ENCODE data around the gene TMED10.

The TMED10 gene

GRCh38 chr14:75176142-75176820 is at the start of gene TMED10:
TSS of gene TMED10 (minus strand) at chr14:75176612. CDS start at chr14:75176579, 33 bp downstream.
- peak within 1 kb of the TSS; percentile 98 for H3K27ac ChIP-seq
- no peaks in the 10 kb centered on the region for H3K27me3 ChIP-seq (replicated peaks)
- peak; percentile 12 for TF ChIP-seq CTCF (IDR thresholded peaks at IDR 0.05; ENCODE audit: low read depth, low read length, missing control alignments)
- peak; percentile 82 for DNase-seq
- in situ Hi-C loops (cut with HindIII; ENCODE audit: low pct_ligation_motif_present, low sequenced_read_pairs) = no loop called here
- H3K36me3 ChIP-seq (replicated peaks) = peaks cover 2% of the 10 kb centered on the region
- peak within 1 kb of the TSS; percentile 73 for H3K4me3 ChIP-seq (ENCODE audit: low read depth, low read length)

- no peak for DNase-seq
- Histone ChIP-seq H3K27me3 (replicated peaks) (no peaks in the 10 kb centered on the region), H3K4me3 (ENCODE audit: low read depth, low read length) (no peak overlapping the region), H3K36me3 (replicated peaks) (no peaks in the 10 kb centered on the region), H3K27ac (no peak overlapping the region)
- TF ChIP-seq CTCF (IDR thresholded peaks at IDR 0.05; ENCODE audit: low read depth, low read length, missing control alignments) = no peak
- in situ Hi-C loops (cut with HindIII; ENCODE audit: low pct_ligation_motif_present, low sequenced_read_pairs) = no loop called here
These were observed 48.1 kb upstream of the TMED10 start for GRCh38 chr14:75224561-75224960.

DNA sequence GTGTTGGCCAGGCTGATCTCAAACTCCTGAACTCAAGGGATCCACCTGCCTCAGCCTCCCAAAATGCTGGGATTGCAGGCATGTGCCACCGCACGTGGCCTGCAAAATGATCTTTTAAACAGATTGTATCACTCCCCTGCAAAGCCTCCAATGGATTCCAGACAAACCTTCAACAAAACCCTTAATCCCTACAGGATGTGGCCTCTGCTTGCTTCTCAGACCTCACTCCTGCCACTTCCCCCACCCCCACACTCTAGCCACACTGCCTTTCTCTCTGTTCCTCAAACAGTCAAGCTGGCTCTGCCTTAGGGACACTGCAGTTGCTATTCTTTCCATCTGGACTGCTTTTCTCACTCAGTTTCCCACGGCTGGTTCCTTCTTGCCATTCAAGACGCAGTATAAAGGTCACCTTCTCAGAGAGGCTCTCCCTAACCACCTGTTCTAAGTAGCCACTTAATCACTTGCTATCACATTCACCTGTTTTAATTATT is 47.3 kb upstream of the TMED10 start:
- Histone ChIP-seq H3K27me3 (replicated peaks) (no peaks in the 10 kb centered on the region), H3K36me3 (replicated peaks) (no peaks in the 10 kb centered on the region), H3K4me3 (ENCODE audit: low read depth, low read length) (no peak overlapping the region), H3K27ac (peak overlapping the region; percentile 0)
- in situ Hi-C loops (cut with HindIII; ENCODE audit: low pct_ligation_motif_present, low sequenced_read_pairs) = no loop called here
- no peak for TF ChIP-seq CTCF (IDR thresholded peaks at IDR 0.05; ENCODE audit: low read depth, low read length, missing control alignments)
- no peak for DNase-seq

DNA sequence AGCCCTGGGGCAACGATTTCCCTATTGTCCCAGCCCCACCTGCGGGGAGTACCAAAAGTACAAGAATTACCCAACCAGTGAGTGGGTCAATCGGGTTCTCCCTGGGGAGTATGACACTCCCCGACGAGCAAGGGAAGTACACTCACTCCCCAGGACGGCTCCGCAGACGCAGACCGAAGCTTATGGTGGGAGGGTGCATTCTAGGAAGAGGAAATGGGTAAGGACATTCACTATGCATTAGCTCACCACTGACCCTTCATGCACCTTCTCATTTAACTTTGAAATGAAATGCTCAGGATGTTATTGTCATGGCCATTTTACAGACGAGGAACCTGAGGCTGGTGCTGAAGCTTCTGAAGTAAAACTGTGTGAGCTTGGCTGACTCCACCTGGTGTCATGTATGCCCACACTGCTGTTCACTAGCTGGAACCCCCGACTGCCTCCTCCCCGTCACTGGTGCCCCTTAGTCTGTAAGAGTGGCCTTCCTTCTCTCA is 45.8 kb upstream of the TMED10 start:
- DNase-seq = peak; percentile 95
- no peaks in the 10 kb centered on the region for H3K27me3 ChIP-seq (replicated peaks)
- H3K27ac ChIP-seq = peak overlapping the region; percentile 84
- peak; percentile 21 for TF ChIP-seq CTCF (IDR thresholded peaks at IDR 0.05; ENCODE audit: low read depth, low read length, missing control alignments)
- no peaks in the 10 kb centered on the region for H3K36me3 ChIP-seq (replicated peaks)
- H3K4me3 ChIP-seq (ENCODE audit: low read depth, low read length) = peak overlapping the region; percentile 5
- in situ Hi-C loops (cut with HindIII; ENCODE audit: low pct_ligation_motif_present, low sequenced_read_pairs) = no loop called here

GRCh38 chr14:75221797-75222196 is 45.4 kb upstream of the TMED10 start:
- Histone ChIP-seq H3K27ac (peak overlapping the region; percentile 84), H3K27me3 (replicated peaks) (no peaks in the 10 kb centered on the region), H3K36me3 (replicated peaks) (no peaks in the 10 kb centered on the region), H3K4me3 (ENCODE audit: low read depth, low read length) (peak overlapping the region; percentile 5)
- no peak for DNase-seq
- in situ Hi-C loops (cut with HindIII; ENCODE audit: low pct_ligation_motif_present, low sequenced_read_pairs) = no loop called here
- TF ChIP-seq CTCF (IDR thresholded peaks at IDR 0.05; ENCODE audit: low read depth, low read length, missing control alignments) = no peak
